Stimulated activated CD4-positive, alpha-beta T cell treated with anti-CD3 and anti-CD28 coated beads, Interleukin-2, amount 100 ng/mL, for 24 hours (primary cell): ENCODE measurements around the gene C10orf67.
A peak's percentile ranks its signal among the peaks of the same experiment; 100 is the strongest.
"Not testable (repeated sequence)": the region's sequence is repeated elsewhere in the genome, so short reads cannot be mapped to it uniquely, and the experiment has no call there.

Experiments
- DNase-seq, 2 donors: peaks; one replicate each; pipeline ENCODE4 v3.0.0-alpha.2; 2020

The C10orf67 gene

GRCh38 chr10:23344241-23344841 is at the start of gene C10orf67:
C10orf67 (minus strand) TSS chr10:23344797; CDS start chr10:23344774, 23 bp downstream.
- DNase-seq: peak in 1 of 2 donors; percentile 57

GRCh38 chr10:23391821-23392220 is 47.2 kb upstream of the C10orf67 start:
- DNase-seq: peak; percentile 16 to 22

- no peak for DNase-seq
Measured at GRCh38 chr10:23390809-23391208, 46.2 kb upstream of the C10orf67 start.

- not testable (repeated sequence) for DNase-seq
Measured at GRCh38 chr10:23390408-23390807, 45.8 kb upstream of the C10orf67 start.

- not testable (repeated sequence) for DNase-seq
Measured at GRCh38 chr10:23387516-23387915, 42.9 kb upstream of the C10orf67 start.

GRCh38 chr10:23386052-23386451 is 41.5 kb upstream of the C10orf67 start:
- DNase-seq: no peak

- DNase-seq: no peak
Measured at GRCh38 chr10:23384364-23384763, 39.8 kb upstream of the C10orf67 start.

- no peak for DNase-seq
Measured at GRCh38 chr10:23383637-23384036, 39.0 kb upstream of the C10orf67 start.

- DNase-seq: no peak
Measured at GRCh38 chr10:23381298-23382040, 36.9 kb upstream of the C10orf67 start.

GRCh38 chr10:23379686-23380085 is 35.1 kb upstream of the C10orf67 start:
- no peak for DNase-seq

- DNase-seq: no peak
Measured at GRCh38 chr10:23376229-23376655, 31.6 kb upstream of the C10orf67 start.

GRCh38 chr10:23375366-23375765 is 30.8 kb upstream of the C10orf67 start:
- no peak for DNase-seq

- DNase-seq: no peak
Measured at GRCh38 chr10:23373156-23373555, 28.6 kb upstream of the C10orf67 start.

- DNase-seq: no peak
Measured at GRCh38 chr10:23371073-23371472, 26.5 kb upstream of the C10orf67 start.

- DNase-seq: no peak
Measured at GRCh38 chr10:23370106-23370505, 25.5 kb upstream of the C10orf67 start.

GRCh38 chr10:23368816-23369640 is 24.4 kb upstream of the C10orf67 start:
- no peak for DNase-seq

GRCh38 chr10:23367896-23368595 is 23.4 kb upstream of the C10orf67 start:
- DNase-seq: no peak

GRCh38 chr10:23365417-23366030 is 20.9 kb upstream of the C10orf67 start:
- DNase-seq: not testable (repeated sequence)

- no peak for DNase-seq
Measured at GRCh38 chr10:23364378-23364777, 19.8 kb upstream of the C10orf67 start.

GRCh38 chr10:23363793-23364135 is 19.2 kb upstream of the C10orf67 start:
- DNase-seq: no peak

GRCh38 chr10:23362879-23363792 is 18.5 kb upstream of the C10orf67 start:
- peak; percentile 50 to 52 for DNase-seq
